Mesendoderm (in vitro differentiated cells): Measurements from ENCODE around the gene COG7.
"Not testable (repeated sequence)": the region's sequence is repeated elsewhere in the genome, so short reads cannot be mapped to it uniquely, and the experiment has no call there.

Source experiments
- DNase-seq: peaks from one replicate; pipeline ENCODE4 v3.0.0; 2013
- H2AK5ac ChIP-seq: 2 replicates; pipeline ENCODE4 v1.6.1; 2013; ENCODE audit warnings: low read length, inconsistent platforms
- H2BK120ac ChIP-seq: 2 replicates; pipeline ENCODE4 v1.6.1; 2013; ENCODE audit warnings: low read depth, mild to moderate bottlenecking, low read length, moderate library complexity, mixed read lengths
- H2BK15ac ChIP-seq: replicated peaks from 2 replicates; pipeline ENCODE4 v1.6.1; 2013; ENCODE audit warnings: low read depth, mild to moderate bottlenecking, moderate library complexity
- H2BK5ac ChIP-seq: 2 replicates; pipeline ENCODE4 v1.6.1; 2013; ENCODE audit warnings: low read length, inconsistent platforms
- H3K18ac ChIP-seq: 2 replicates; pipeline ENCODE4 v1.6.1; 2013; ENCODE audit warnings: mild to moderate bottlenecking, low read length, mixed read lengths
- H3K23ac ChIP-seq: one replicate; pipeline ENCODE4 v1.6.1; 2013; ENCODE audit warnings: low read length
- H3K27ac ChIP-seq: 2 replicates; pipeline ENCODE4 v1.5.1; 2013; ENCODE audit warnings: low read depth, mild to moderate bottlenecking, inconsistent platforms, low read length, moderate library complexity
- H3K27me3 ChIP-seq: 2 replicates; pipeline ENCODE4 v1.6.1; 2013; ENCODE audit warnings: low read length, control low read depth, mild to moderate bottlenecking, inconsistent platforms; ENCODE audit not compliant: insufficient read depth, poor library complexity
- H3K36me3 ChIP-seq: 2 replicates; pipeline ENCODE4 v1.6.1; 2013; ENCODE audit warnings: low read length, inconsistent platforms; ENCODE audit not compliant: control insufficient read depth, insufficient read depth
- H3K4ac ChIP-seq: one replicate; pipeline ENCODE4 v1.6.1; 2013; ENCODE audit warnings: low read depth, mild to moderate bottlenecking, low read length, moderate library complexity
- H3K4me1 ChIP-seq: 2 replicates; pipeline ENCODE4 v1.6.1; 2013; ENCODE audit warnings: low read depth, low read length, inconsistent platforms; ENCODE audit not compliant: control insufficient read depth
- H3K4me2 ChIP-seq: 2 replicates; pipeline ENCODE4 v1.6.1; 2013; ENCODE audit warnings: low read length
- H3K4me3 ChIP-seq: 2 replicates; pipeline ENCODE4 v1.5.1; 2013; ENCODE audit warnings: mild to moderate bottlenecking, low read length
- H3K56ac ChIP-seq: one replicate; pipeline ENCODE4 v1.6.1; 2013; ENCODE audit warnings: low read length
- H3K79me1 ChIP-seq: 2 replicates; pipeline ENCODE4 v1.6.1; 2013; ENCODE audit warnings: low read length, inconsistent platforms
- H3K79me2 ChIP-seq: 2 replicates; pipeline ENCODE4 v1.6.1; 2013; ENCODE audit warnings: mild to moderate bottlenecking, low read length; ENCODE audit not compliant: control insufficient read depth, insufficient read depth
- H3K9ac ChIP-seq: 2 replicates; pipeline ENCODE4 v1.6.1; 2013; ENCODE audit warnings: low read length, inconsistent platforms
- H4K5ac ChIP-seq: one replicate; pipeline ENCODE4 v1.6.1; 2013; ENCODE audit warnings: low read length
- H4K8ac ChIP-seq: one replicate; pipeline ENCODE4 v1.6.1; 2013; ENCODE audit warnings: low read depth, mild to moderate bottlenecking, control low read depth, low read length, moderate library complexity
- WGBS: extraction: QIAGEN DNeasy Blood & Tissue Kit; methylation state at CpG from one replicate; pipeline ENCODE4 v1.1.7; 2013; ENCODE audit warnings: low lambda C conversion rate, missing lambda C conversion rate; ENCODE audit not compliant: insufficient coverage; ENCODE audit errors: extremely low coverage; 5-methylcytosine and 5-hydroxymethylcytosine counted together

The COG7 gene

GRCh38 chr16:23469814-23470213 lies 16.8 kb upstream of the COG7 start:
- peaks cover 12% of the 10 kb centered on the region for H3K36me3 ChIP-seq
- H4K5ac ChIP-seq, result no peak overlapping the region
- H3K9ac ChIP-seq, result no peak overlapping the region
- H2BK120ac ChIP-seq, result no peak overlapping the region
- no peaks in the 10 kb centered on the region for H3K79me2 ChIP-seq
- no peaks in the 10 kb centered on the region for H3K79me1 ChIP-seq
- H3K4me2 ChIP-seq, result no peak overlapping the region
- H4K8ac ChIP-seq, result no peak overlapping the region
- H3K27me3 ChIP-seq, result no peaks in the 10 kb centered on the region
- H3K4ac ChIP-seq, result no peak overlapping the region
- no peak overlapping the region for H3K23ac ChIP-seq
- no CpG with 5 or more reads among the region's 6 CpGs for WGBS
- no peak overlapping the region for H3K27ac ChIP-seq
- H2BK5ac ChIP-seq, result no peak overlapping the region
- no peak overlapping the region for H3K4me3 ChIP-seq
- H2AK5ac ChIP-seq, result no peak overlapping the region
- H3K18ac ChIP-seq, result no peak overlapping the region
- no peak overlapping the region for H3K56ac ChIP-seq
- H3K4me1 ChIP-seq, result no peaks in the 10 kb centered on the region
- peak; percentile 19 for DNase-seq
- no peak overlapping the region for H2BK15ac ChIP-seq

DNA sequence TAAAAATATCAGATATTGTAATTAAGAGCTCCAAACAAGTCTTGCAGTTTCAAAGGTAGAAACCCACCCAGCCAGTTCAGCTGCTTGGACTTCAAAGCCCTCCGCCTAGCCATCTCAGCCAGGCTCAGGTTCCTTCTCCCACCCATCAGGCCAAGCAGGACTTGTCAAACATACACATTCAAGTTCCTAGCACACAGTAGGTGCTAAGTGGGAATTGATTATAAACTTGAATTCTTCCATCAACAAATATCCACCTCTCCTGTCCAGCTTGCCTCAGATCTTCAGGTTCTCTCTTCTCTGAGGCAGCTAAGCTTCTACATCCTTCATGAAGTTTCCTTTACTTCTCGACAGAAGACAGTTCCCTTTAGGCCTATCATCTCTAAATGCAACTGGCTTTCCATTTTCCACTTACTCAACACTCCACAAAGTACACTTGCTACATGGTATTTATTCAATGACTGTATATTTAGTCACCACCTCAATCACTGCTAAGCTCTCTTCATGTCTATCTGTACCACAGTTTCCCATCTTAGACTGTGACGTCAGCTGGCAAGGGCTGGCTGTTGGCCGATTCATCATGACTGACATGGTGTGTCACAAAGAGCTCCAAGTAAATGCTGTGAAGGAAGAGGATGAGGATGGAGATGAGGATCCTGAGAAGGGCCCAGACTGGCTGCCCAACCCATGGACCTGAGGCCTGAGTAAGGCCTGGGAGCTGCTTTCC lies 13.3 kb upstream of the COG7 start:
- Histone ChIP-seq H3K4me3 (no peak overlapping the region), H3K27ac (no peak overlapping the region), H3K4me1 (no peaks in the 10 kb centered on the region), H2AK5ac (no peak overlapping the region), H2BK120ac (no peak overlapping the region), H3K56ac (no peak overlapping the region), H2BK15ac (no peak overlapping the region), H3K23ac (no peak overlapping the region), H2BK5ac (no peak overlapping the region), H4K8ac (no peak overlapping the region), H3K9ac (no peak overlapping the region), H3K27me3 (no peaks in the 10 kb centered on the region), H3K18ac (no peak overlapping the region), H3K4me2 (no peak overlapping the region), H3K79me2 (no peaks in the 10 kb centered on the region), H3K36me3 (peaks cover 11% of the 10 kb centered on the region), H3K4ac (no peak overlapping the region), H3K79me1 (no peaks in the 10 kb centered on the region), H4K5ac (no peak overlapping the region)
- no peak for DNase-seq
- no CpG with 5 or more reads among the region's 4 CpGs for WGBS

GRCh38 chr16:23465179-23465578 lies 12.2 kb upstream of the COG7 start:
- H3K18ac ChIP-seq, result no peak overlapping the region
- no peak overlapping the region for H2BK5ac ChIP-seq
- no peak for DNase-seq
- H3K9ac ChIP-seq, result no peak overlapping the region
- no peaks in the 10 kb centered on the region for H3K4me1 ChIP-seq
- no peak overlapping the region for H3K4me2 ChIP-seq
- H3K56ac ChIP-seq, result no peak overlapping the region
- H4K8ac ChIP-seq, result no peak overlapping the region
- WGBS, result no CpG with 5 or more reads among the region's 2 CpGs
- no peak overlapping the region for H3K27ac ChIP-seq
- no peak overlapping the region for H3K4ac ChIP-seq
- H2AK5ac ChIP-seq, result no peak overlapping the region
- H2BK15ac ChIP-seq, result no peak overlapping the region
- no peak overlapping the region for H3K23ac ChIP-seq
- no peak overlapping the region for H2BK120ac ChIP-seq
- peaks cover 11% of the 10 kb centered on the region for H3K36me3 ChIP-seq
- no peak overlapping the region for H4K5ac ChIP-seq
- no peaks in the 10 kb centered on the region for H3K79me1 ChIP-seq
- no peaks in the 10 kb centered on the region for H3K79me2 ChIP-seq
- H3K4me3 ChIP-seq, result no peak overlapping the region
- no peaks in the 10 kb centered on the region for H3K27me3 ChIP-seq

DNA sequence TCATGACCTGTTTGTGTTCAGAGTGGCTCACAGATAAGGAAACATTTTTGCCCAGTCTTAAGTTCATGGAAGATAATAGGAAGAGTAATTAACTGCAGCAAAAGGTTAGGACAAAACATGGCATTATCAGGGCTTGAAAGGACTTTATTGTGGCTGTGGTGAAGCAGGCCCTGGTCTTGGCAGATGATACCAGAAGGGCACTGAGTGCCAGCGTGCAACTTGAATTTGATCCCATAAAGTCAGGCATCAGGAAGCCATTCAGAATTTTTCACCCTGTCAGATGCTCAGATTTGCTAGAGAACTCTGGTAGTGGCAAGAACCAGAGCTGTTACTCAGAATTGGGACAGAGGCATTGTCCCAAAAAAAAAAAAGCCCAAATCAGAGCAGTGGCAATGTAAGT lies 11.2 kb upstream of the COG7 start:
- H2BK5ac ChIP-seq, result no peak overlapping the region
- H3K4me2 ChIP-seq, result no peak overlapping the region
- no peak overlapping the region for H3K4ac ChIP-seq
- H3K56ac ChIP-seq, result no peak overlapping the region
- H3K79me2 ChIP-seq, result no peaks in the 10 kb centered on the region
- no peaks in the 10 kb centered on the region for H3K27me3 ChIP-seq
- no peak overlapping the region for H3K27ac ChIP-seq
- no peak overlapping the region for H3K23ac ChIP-seq
- DNase-seq, result no peak
- no peak overlapping the region for H2BK15ac ChIP-seq
- no peak overlapping the region for H4K5ac ChIP-seq
- no peak overlapping the region for H4K8ac ChIP-seq
- no peaks in the 10 kb centered on the region for H3K79me1 ChIP-seq
- H3K9ac ChIP-seq, result no peak overlapping the region
- peaks cover 11% of the 10 kb centered on the region for H3K36me3 ChIP-seq
- H2AK5ac ChIP-seq, result no peak overlapping the region
- no peak overlapping the region for H3K4me3 ChIP-seq
- no CpG with 5 or more reads among the region's 1 CpG for WGBS
- H2BK120ac ChIP-seq, result no peak overlapping the region
- no peaks in the 10 kb centered on the region for H3K4me1 ChIP-seq
- no peak overlapping the region for H3K18ac ChIP-seq

DNA sequence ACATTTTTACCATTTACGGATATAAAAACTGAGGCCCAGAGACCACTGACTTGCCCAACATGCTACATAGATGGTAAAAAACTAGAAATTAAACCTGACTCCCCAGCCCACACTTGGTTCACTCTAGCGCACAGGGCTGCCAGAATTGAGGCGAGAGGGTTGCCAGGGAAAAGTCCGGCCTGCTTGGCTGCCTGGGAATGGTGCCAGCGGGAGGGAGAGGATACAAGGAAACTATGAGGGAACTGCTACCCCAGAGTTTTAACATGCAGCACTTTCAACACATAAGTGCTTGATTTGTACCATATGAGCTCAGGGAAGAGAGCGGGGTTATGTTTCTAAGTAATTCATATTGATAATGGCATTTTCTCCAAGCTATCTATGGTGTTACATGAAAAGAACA lies 10.0 kb upstream of the COG7 start:
- not testable (repeated sequence) for H3K4me1 ChIP-seq, H3K79me1 ChIP-seq, H2BK15ac ChIP-seq, DNase-seq, H3K56ac ChIP-seq, H3K18ac ChIP-seq, H2BK5ac ChIP-seq, H2BK120ac ChIP-seq, H3K4me2 ChIP-seq, H3K79me2 ChIP-seq, H4K8ac ChIP-seq, H3K23ac ChIP-seq, H3K9ac ChIP-seq, H4K5ac ChIP-seq, H3K36me3 ChIP-seq, H3K4me3 ChIP-seq, H3K4ac ChIP-seq, H3K27ac ChIP-seq, H3K27me3 ChIP-seq, H2AK5ac ChIP-seq
- no CpG with 5 or more reads among the region's 6 CpGs for WGBS
